GM23338 (cell line): ENCODE data around the gene LCOR. TPM values are rescaled to one million over a fixed set of nuclear protein-coding genes. Genes with fewer than 3 reads are reported as not detected.

ENCODE experiments used
- ATAC-seq: fragments of 200-7000 bp; cut with Tn5 transposase; 3 replicates; pipeline ENCODE4 v1.9.1; 2020
- DNase-seq: peaks from one replicate; pipeline ENCODE4 v3.0.0-alpha.2; 2015; ENCODE audit warnings: low spot score
- H2AFZ ChIP-seq: fragments of 200-600 bp; sonication (generic); 2 replicates; pipeline ENCODE4 v1.8.0; 2016; ENCODE audit warnings: antibody characterized with exemption, mild to moderate bottlenecking, moderate library complexity
- H3F3A ChIP-seq: fragments of 200-600 bp; sonication (generic); replicated peaks from 2 replicates; pipeline ENCODE4 v1.8.0; 2017; ENCODE audit warnings: antibody characterized with exemption, mixed run types, low read depth
- H3K27ac ChIP-seq: fragments of 200-600 bp; sonication (generic); 2 replicates; pipeline ENCODE4 v1.6.1; 2016; ENCODE audit warnings: low read depth
- H3K27me3 ChIP-seq: fragments of 200-600 bp; sonication (generic); 2 replicates; pipeline ENCODE4 v1.8.0; 2016; ENCODE audit warnings: mild to moderate bottlenecking, mixed run types, moderate library complexity; ENCODE audit not compliant: insufficient read depth
- H3K36me3 ChIP-seq: fragments of 200-600 bp; sonication (generic); 2 replicates; pipeline ENCODE4 v1.8.0; 2016; ENCODE audit warnings: mild to moderate bottlenecking; ENCODE audit not compliant: insufficient read depth
- H3K4me1 ChIP-seq: fragments of 200-600 bp; sonication (generic); 2 replicates; pipeline ENCODE4 v1.8.0; 2016; ENCODE audit warnings: mild to moderate bottlenecking, moderate library complexity; ENCODE audit not compliant: insufficient read depth
- H3K4me2 ChIP-seq: fragments of 200-600 bp; sonication (generic); 2 replicates; pipeline ENCODE4 v1.7.1; 2017; ENCODE audit warnings: mixed run types
- H3K4me3 ChIP-seq: fragments of 200-600 bp; sonication (generic); 2 replicates; pipeline ENCODE4 v1.6.1; 2016; ENCODE audit warnings: mixed run types
- H3K79me2 ChIP-seq: fragments of 200-600 bp; sonication (generic); replicated peaks from 2 replicates; pipeline ENCODE4 v1.8.0; 2017; ENCODE audit warnings: mild to moderate bottlenecking; ENCODE audit not compliant: insufficient read depth
- H3K9me2 ChIP-seq: fragments of 200-600 bp; sonication (generic); 2 replicates; pipeline ENCODE4 v1.8.0; 2017; ENCODE audit not compliant: insufficient read depth
- H4K20me1 ChIP-seq: fragments of 200-600 bp; sonication (generic); replicated peaks from 2 replicates; pipeline ENCODE4 v1.8.0; 2017; ENCODE audit warnings: mild to moderate bottlenecking; ENCODE audit not compliant: insufficient read depth
- H3K27ac Mint-ChIP-seq: 2 replicates; pipeline ENCODE4 v1.8.0; 2020; ENCODE audit warnings: inconsistent platforms, mild to moderate bottlenecking, moderate library complexity, mixed read lengths
- H3K27me3 Mint-ChIP-seq: 3 replicates; pipeline ENCODE4 v1.8.0; 2022; ENCODE audit warnings: low read depth, mild to moderate bottlenecking, moderate library complexity, mixed read lengths, inconsistent platforms; ENCODE audit not compliant: insufficient read depth, poor library complexity
- H3K36me3 Mint-ChIP-seq: 3 replicates; pipeline ENCODE4 v1.8.0; 2021; ENCODE audit warnings: low read depth, mild to moderate bottlenecking, inconsistent platforms, moderate library complexity, mixed read lengths
- H3K4me1 Mint-ChIP-seq: 3 replicates; pipeline ENCODE4 v1.8.0; 2020; ENCODE audit warnings: mild to moderate bottlenecking, inconsistent platforms, mixed read lengths
- H3K4me3 Mint-ChIP-seq: 3 replicates; pipeline ENCODE4 v1.8.0; 2021; ENCODE audit warnings: moderate library complexity, mild to moderate bottlenecking, inconsistent platforms, mixed read lengths
- H3K9me3 Mint-ChIP-seq: 3 replicates; pipeline ENCODE4 v1.8.0; 2020; ENCODE audit warnings: moderate library complexity, mild to moderate bottlenecking, inconsistent platforms, mixed read lengths
- CTCF ChIP-seq, 2 experiments: fragments of 200-600 bp in 1 of 2; sonication (generic) in 1 of 2; conservative IDR thresholded peaks; 2 replicates each; pipeline versions ENCODE4 v1.5.1 to v1.6.1; 2016 to 2017; ENCODE audit warnings: antibody characterized with exemption in 2 of 2, low read depth in 2 of 2, mild to moderate bottlenecking in 2 of 2, moderate library complexity in 1 of 2
- NANOG ChIP-seq: IDR thresholded peaks from 2 replicates; pipeline ENCODE4 v1.6.1; 2016; ENCODE audit warnings: antibody characterized with exemption, borderline replicate concordance
- STAT1 ChIP-seq: IDR thresholded peaks from one replicate; pipeline ENCODE4 v1.6.1; 2016; ENCODE audit warnings: antibody characterized with exemption; ENCODE audit not compliant: unreplicated experiment
- polyA plus RNA-seq: library from polyadenylated mRNA; unstranded; fragments of >200 nt; fragmentation: Nextera tagmentation; extraction: Ambion mirVana; gene quantifications from 2 replicates; pipeline ENCODE4 v1.2.1, GENCODE V29; 2016
- total RNA-seq: library from RNA; depleted of rRNA; stranded (reverse); fragments of >200 nt; shearing (Covaris generic); gene quantifications from 2 replicates; pipeline ENCODE4 v1.2.3, GENCODE V29; 2014
- TF ChIP-seq, protein P1 (sequence below): IDR thresholded peaks from 2 replicates; pipeline ENCODE4 v1.6.1; 2016; ENCODE audit warnings: antibody characterized with exemption

LCOR gene
- total and polyA plus RNA-seq, 2 experiments from 2014 or later: 6.9 to 14.9 TPM

GRCh38 chr10:97042081-97042480 lies 210.0 kb downstream of the LCOR start (continued):
- TF ChIP-seq CTCF (conservative IDR thresholded peaks at IDR 0.05; ENCODE audit: low read depth in 2 of 2) (no peak), NANOG (no peak)

GRCh38 chr10:97042716-97043562 lies 210.8 kb downstream of the LCOR start:
- no peak for ATAC-seq
- peaks cover 20% of the 10 kb centered on the region for H3K4me1 Mint-ChIP-seq

More at GRCh38 chr10:97042716-97043562, 210.8 kb downstream of the LCOR start:
- Mint-ChIP-seq H3K36me3 (no peaks in the 10 kb centered on the region; the same call in 2 of the 3 replicates), H3K4me3 (no peak overlapping the region), H3K27ac (no peak overlapping the region), H3K27me3 (peaks cover 9% of the 10 kb centered on the region), H3K9me3 (no peaks in the 10 kb centered on the region)
- Histone ChIP-seq H3K4me1 (peaks cover 1% of the 10 kb centered on the region; the same call in 1 of the 2 replicates), H3K4me3 (no peak overlapping the region), H3K27me3 (no peaks in the 10 kb centered on the region), H3K4me2 (no peak overlapping the region), H2AFZ (0 out of 2 replicates have a peak overlapping the region, but pooled peaks have one; percentile 38), H4K20me1 (no peaks in the 10 kb centered on the region), H3K36me3 (no peaks in the 10 kb centered on the region), H3K9me2 (no peaks in the 10 kb centered on the region), H3K27ac (no peak overlapping the region), H3F3A (no peaks in the 10 kb centered on the region), H3K79me2 (no peaks in the 10 kb centered on the region)
- no peak for DNase-seq
- TF ChIP-seq CTCF (conservative IDR thresholded peaks at IDR 0.05; ENCODE audit: low read depth in 2 of 2) (0 out of 4 replicates have a peak, but pooled peaks of 1 of the 2 experiments have one; percentile 3), NANOG (no peak), STAT1 (no peak)
- TF ChIP-seq, protein P1, sequence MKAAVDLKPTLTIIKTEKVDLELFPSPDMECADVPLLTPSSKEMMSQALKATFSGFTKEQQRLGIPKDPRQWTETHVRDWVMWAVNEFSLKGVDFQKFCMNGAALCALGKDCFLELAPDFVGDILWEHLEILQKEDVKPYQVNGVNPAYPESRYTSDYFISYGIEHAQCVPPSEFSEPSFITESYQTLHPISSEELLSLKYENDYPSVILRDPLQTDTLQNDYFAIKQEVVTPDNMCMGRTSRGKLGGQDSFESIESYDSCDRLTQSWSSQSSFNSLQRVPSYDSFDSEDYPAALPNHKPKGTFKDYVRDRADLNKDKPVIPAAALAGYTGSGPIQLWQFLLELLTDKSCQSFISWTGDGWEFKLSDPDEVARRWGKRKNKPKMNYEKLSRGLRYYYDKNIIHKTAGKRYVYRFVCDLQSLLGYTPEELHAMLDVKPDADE: no peak
